Prostate gland (tissue), 2 donors: ENCODE measurements around the gene BTG3. TPM values are rescaled to one million over a fixed set of nuclear protein-coding genes. Genes with fewer than 3 reads are reported as not detected.

Experiments used
- DNase-seq: peaks from one replicate; pipeline ENCODE4 v3.0.0-alpha.2; 2019; ENCODE audit warnings: low spot score
- H3K27ac ChIP-seq, 2 donors: fragments of 200-600 bp; sonication (generic); 2 replicates each; pipeline ENCODE4 v1.5.1; 2017 to 2019
- H3K27me3 ChIP-seq: fragments of 200-600 bp; sonication (generic); replicated peaks from 2 replicates; pipeline ENCODE4 v1.5.1; 2019; ENCODE audit not compliant: insufficient read depth
- H3K36me3 ChIP-seq, 2 donors: fragments of 200-600 bp; sonication (generic); 1 replicate in 1 of 2; 2 replicates in 1 of 2; pipeline versions ENCODE4 v1.5.1 to v1.8.1; 2017 to 2019
- H3K4me1 ChIP-seq: fragments of 200-600 bp; sonication (generic); replicated peaks from 2 replicates; pipeline ENCODE4 v1.5.1; 2019
- H3K4me3 ChIP-seq, 2 donors: fragments of 200-600 bp; sonication (generic); 2 replicates each; pipeline ENCODE4 v1.5.1; 2017 to 2019
- H3K9me3 ChIP-seq: fragments of 200-600 bp; sonication (generic); 2 replicates; pipeline ENCODE4 v1.5.1; 2017
- POLR2A ChIP-seq: fragments of 450-650 bp; IDR thresholded peaks from one replicate; pipeline ENCODE4 v1.6.1; 2016; ENCODE audit warnings: antibody characterized with exemption, mild to moderate bottlenecking
- POLR2AphosphoS5 ChIP-seq: sonication (generic); formaldehyde crosslinking; IDR thresholded peaks from one replicate; pipeline ENCODE4 v1.6.1; 2017; ENCODE audit warnings: antibody characterized with exemption
- WGBS: methylation state at CpG from one replicate; pipeline ENCODE4 v1.1.5; 2018; 5-methylcytosine and 5-hydroxymethylcytosine counted together
- intact Hi-C: fragments of 100-400 bp; cut with DNase I; formaldehyde crosslinking; loops from one replicate; pipeline ENCODE4 v1.14.2; 2022
- small RNA-seq, 2 donors: library from RNA; depleted of rRNA; stranded (forward); fragments of <200 nt; gene quantifications; one replicate each; pipeline ENCODE3, GENCODE V24; 2016
- total RNA-seq, 2 donors: library from RNA; depleted of rRNA; stranded (reverse); fragments of >200 nt; gene quantifications; one replicate each; pipeline ENCODE4 v1.1.0, GENCODE V29; 2016
- TF ChIP-seq, protein P1 (sequence below), 4 experiments: fragments of 200-600 bp in 2 of 4; fragments of 450-650 bp in 2 of 4; sonication (generic) in 2 of 4; IDR thresholded peaks; 1 replicate in 3 of 4; 2 replicates in 1 of 4; pipeline ENCODE4 v1.5.1; 2016 to 2019; ENCODE audit warnings: antibody characterized with exemption in 4 of 4, mild to moderate bottlenecking in 2 of 4, moderate library complexity in 2 of 4

BTG3 gene
- total RNA-seq, 2 donors from 2014 or later = 35.4 to 144 TPM

- Histone ChIP-seq H3K27ac (no peak overlapping the region), H3K4me3 (no peak overlapping the region), H3K36me3 (no peaks in the 10 kb centered on the region), H3K4me1 (no peaks in the 10 kb centered on the region), H3K9me3 (no peaks in the 10 kb centered on the region), H3K27me3 (no peaks in the 10 kb centered on the region)
- TF ChIP-seq POLR2AphosphoS5 (no peak), POLR2A (no peak)
- TF ChIP-seq, protein P1, sequence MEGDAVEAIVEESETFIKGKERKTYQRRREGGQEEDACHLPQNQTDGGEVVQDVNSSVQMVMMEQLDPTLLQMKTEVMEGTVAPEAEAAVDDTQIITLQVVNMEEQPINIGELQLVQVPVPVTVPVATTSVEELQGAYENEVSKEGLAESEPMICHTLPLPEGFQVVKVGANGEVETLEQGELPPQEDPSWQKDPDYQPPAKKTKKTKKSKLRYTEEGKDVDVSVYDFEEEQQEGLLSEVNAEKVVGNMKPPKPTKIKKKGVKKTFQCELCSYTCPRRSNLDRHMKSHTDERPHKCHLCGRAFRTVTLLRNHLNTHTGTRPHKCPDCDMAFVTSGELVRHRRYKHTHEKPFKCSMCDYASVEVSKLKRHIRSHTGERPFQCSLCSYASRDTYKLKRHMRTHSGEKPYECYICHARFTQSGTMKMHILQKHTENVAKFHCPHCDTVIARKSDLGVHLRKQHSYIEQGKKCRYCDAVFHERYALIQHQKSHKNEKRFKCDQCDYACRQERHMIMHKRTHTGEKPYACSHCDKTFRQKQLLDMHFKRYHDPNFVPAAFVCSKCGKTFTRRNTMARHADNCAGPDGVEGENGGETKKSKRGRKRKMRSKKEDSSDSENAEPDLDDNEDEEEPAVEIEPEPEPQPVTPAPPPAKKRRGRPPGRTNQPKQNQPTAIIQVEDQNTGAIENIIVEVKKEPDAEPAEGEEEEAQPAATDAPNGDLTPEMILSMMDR (IDR thresholded peaks at IDR 0.05) = no peak
- DNase-seq = no peak
- intact Hi-C loops = no loop called here
- 71% methylated on average over 7 of the region's 7 CpGs for WGBS
Measured at GRCh38 chr21:17548262-17548661, 64.4 kb downstream of the BTG3 start.

DNA sequence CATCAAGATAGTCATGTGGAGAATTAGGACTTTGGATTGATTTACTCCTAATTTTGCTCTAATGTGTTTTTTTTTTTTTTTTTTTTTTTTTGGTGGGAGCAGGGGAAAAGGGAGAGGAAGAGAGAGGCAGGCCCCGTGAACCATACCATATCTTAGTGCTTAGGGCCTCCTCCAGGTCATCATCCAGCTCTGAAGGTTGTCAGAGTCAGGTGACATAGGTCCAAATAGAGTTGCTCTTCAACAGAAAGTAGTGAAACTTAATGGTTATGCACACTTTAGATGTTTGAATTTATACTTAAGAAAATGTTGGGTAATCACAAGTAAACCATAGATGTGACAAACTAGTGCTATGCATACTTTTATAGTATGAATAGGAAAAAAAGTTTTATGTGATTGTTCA, 67.7 kb downstream of the BTG3 start:
- Histone ChIP-seq H3K9me3 (no peaks in the 10 kb centered on the region), H3K36me3 (no peaks in the 10 kb centered on the region), H3K4me1 (no peaks in the 10 kb centered on the region), H3K27ac (no peak overlapping the region), H3K27me3 (no peaks in the 10 kb centered on the region), H3K4me3 (no peak overlapping the region)
- no peak for DNase-seq
- 95% methylated on average over 1 of the region's 1 CpG for WGBS
- intact Hi-C loops = no loop called here
- TF ChIP-seq POLR2A (no peak), POLR2AphosphoS5 (no peak)
- TF ChIP-seq, protein P1 (IDR thresholded peaks at IDR 0.05) = no peak

Small RNA genes lying within 50 kb of the gene (small RNA-seq; reads per million reads assigned to genes)
- gene RF00019 = 0 reads per million in 2 donors

Other genes with a start within 250 kb of the BTG3 start
- gene CXADR, start 99.9 kb downstream of the BTG3 start, total RNA-seq = 100 to 1,000 TPM in 1 of 2 donors, 10 to 100 TPM in 1; 93.0 to 127 TPM
- 10 to 100 TPM; 10.2 to 22.9 TPM for gene C21orf91, start 206.5 kb upstream of the BTG3 start, total RNA-seq